HG03521 (cell line): ENCODE data around the gene GGCT.
A peak's percentile ranks its signal among the peaks of the same experiment; 100 is the strongest.

Source experiments
- ATAC-seq: cut with Tn5 transposase; IDR thresholded peaks from one replicate; pipeline ENCODE4 v1.9.1; 2021; ENCODE audit warnings: mild to moderate bottlenecking, moderate library complexity; ENCODE audit not compliant: unreplicated experiment

The GGCT gene

DNA sequence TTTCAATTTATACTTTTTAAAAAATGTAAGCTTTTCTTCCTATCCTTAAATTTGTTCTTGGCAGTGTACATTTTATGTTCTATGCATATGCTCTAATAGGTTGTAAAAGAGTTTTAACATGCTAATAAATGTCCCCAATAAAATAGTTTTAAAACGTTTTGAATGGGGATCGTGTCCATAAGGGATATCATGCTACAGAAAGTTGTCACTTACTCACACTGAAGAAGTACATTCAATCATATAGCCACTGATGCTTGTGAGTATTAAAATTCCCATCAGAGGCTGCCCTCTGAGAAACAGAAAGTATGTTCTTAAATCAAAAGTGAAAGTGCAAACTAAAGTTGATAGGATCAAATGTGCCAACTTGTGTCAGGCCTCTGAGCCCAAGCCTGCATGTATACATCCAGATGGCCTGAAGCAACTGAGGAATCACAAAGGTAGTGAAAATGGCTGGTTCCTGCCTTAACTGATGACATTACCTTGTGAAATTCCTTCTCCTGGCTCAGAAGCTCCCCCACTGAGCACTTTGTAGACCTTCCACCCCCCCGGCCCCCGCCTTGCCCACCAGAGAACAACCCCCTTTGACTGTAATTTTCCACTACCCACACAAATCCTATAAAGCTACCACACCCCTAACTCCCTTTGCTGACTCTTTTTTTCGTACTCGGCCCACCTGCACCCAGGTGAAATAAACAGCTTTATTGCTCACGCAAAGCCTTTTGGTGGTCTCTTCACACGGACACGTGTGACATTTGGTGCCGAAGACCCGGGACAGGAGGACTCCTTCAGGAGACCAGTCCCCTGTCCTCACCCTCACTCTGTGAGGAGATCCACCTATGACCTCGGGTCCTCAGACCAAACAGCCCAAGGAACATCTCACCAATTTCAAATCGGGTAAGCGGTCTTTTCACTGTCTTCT, 25.2 kb downstream of the GGCT start:
- no peak for ATAC-seq

GRCh38 chr7:30478349-30479201, 26.1 kb downstream of the GGCT start, which contains the start of gene NOD1:
Gene NOD1, minus strand, starts transcription at chr7:30478784. Its CDS starts 21,863 bp downstream, at chr7:30456921.
- peak; percentile 86 for ATAC-seq

- no peak for ATAC-seq
Measured at GRCh38 chr7:30476459-30477145, 28.0 kb downstream of the GGCT start.

DNA sequence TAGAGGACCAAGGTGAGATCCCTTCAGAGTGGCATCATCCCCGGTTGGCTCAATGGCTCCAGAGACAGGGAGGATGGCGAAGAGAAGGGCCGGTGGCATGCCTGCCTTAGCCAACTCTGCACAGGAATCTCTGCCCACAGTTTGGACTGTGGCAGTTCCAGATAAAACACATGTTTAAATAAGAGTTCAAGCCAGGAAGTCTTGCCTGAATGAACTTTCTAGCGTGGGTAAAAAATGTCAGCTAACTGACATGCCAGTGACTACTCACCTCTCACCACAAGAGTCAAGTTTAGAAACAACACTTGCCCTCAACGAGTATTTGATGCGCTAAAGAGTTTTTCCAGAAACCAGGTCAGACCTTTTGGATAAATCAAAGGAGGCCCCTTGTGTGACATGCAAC, 29.0 kb downstream of the GGCT start:
- ATAC-seq, result no peak

DNA sequence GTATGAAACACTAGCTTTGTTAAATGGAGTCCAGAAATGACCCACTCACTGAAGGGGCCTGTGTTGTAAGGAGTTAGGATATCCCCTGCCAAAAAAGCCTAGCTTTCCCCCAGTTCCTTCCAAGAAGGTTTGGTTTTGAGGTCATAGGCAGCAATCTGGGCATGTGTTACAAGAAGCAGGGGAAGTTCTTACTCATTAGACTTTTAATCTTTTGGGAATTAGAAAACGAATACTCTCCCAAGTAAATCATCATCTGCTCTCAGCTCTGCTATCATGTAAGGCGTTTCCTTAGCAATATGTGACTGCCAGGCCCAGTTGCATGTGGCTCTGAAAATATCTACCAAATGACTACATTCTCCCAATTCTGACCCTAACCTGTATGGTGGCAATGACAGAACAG, 29.7 kb downstream of the GGCT start:
- ATAC-seq, result no peak

GRCh38 chr7:30474485-30474884, 30.1 kb downstream of the GGCT start:
- no peak for ATAC-seq

- no peak for ATAC-seq
Measured at GRCh38 chr7:30473903-30474302, 30.7 kb downstream of the GGCT start.

- no peak for ATAC-seq
Measured at GRCh38 chr7:30472784-30473775, 31.5 kb downstream of the GGCT start.

DNA sequence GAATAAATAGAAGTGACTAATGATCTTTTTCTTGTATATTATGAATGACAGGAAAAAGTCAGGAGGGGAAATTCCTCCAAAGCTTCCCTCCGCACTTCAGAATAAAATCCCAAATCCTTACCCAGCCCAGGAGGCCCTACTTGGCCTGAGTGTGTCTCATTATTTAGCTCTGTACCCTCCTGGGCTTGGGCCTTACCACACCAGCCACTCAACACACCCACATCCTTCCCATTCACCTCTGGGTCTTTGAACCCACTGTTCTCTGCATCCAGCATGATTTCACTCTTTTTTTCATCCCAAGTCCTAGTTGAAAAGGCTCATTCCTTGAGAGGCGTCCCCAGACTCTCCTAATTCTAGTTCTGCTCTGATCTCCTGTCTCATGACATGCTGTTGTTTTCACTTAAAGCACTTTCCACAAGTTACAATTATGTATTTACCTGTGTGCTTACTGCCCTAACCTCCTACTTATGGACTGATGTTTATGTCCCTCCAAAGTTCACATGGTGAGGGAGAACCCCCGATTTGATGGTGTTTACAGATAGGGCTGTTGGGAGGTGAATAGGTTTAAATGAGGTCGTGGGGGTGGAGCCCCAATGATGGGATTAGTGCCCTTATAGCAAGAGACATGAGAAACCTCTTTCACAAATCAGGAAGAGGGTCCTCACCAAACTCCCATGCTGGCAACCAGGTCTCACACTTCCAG, 32.4 kb downstream of the GGCT start:
- no peak for ATAC-seq

DNA sequence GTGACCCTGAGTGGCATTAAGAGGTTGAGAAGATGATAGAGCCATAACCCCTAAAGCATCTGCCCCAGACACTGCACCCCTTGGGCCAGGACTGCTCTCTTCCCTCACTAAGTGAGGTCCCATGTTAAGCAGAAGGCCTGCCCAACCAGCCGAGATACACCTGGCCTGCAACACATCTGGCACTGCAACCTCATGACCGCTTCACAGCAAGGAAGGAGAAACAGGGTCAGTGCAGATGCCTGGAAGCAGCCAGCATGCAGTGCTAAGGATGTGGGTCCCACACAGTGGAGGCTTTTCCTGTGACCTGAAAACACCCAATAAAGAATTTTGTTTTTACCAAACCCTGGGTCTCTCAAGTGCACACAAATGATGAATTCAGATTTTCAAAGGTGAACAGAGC, 33.4 kb downstream of the GGCT start:
- ATAC-seq, result no peak

DNA sequence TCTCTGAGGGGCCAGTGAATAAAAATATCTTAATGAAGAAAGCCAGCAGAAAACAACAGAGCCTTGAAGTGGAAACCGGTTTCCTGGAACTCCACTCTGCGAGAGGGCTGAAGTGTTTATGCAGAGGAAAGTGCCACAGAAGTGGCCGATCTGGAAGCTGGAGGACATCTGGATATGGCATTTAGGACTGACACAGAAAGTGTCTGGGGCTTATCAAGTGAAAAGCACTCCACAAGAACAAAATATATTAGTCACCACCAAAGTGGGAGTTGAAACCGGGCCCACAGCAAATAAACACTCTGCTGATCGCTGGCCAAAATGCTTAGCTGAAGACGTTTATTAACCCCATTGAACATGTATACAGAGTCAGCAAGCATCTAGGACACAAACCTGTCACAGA, 33.9 kb downstream of the GGCT start:
- ATAC-seq, result no peak

DNA sequence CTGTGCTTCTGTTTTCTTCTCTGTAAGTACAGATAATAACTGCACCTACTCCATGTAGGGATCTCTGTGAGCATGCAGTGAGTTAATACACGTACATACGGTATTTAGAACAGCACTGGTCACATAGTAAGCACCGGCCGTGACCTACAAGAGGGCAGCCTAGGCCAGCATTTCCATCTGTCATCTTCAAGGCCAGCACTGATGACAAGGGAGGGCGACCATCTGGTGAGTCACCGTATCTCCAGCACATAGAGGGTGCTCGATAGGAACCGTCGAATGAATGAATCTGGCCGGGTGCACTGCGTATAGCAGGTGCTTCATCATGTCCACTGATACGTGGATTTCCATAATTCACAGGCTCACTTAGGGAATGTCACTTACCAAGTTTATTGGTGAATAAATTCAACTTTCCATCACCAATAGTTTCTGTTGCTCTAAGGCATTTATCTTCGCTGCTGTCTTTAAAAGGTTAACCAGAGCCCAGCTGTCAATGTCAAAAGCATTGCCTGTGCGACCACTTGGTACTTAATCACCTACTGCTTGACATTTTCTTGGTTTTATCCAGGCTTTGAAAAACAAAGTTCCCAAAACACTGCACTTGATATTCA, 34.4 kb downstream of the GGCT start:
- no peak for ATAC-seq

DNA sequence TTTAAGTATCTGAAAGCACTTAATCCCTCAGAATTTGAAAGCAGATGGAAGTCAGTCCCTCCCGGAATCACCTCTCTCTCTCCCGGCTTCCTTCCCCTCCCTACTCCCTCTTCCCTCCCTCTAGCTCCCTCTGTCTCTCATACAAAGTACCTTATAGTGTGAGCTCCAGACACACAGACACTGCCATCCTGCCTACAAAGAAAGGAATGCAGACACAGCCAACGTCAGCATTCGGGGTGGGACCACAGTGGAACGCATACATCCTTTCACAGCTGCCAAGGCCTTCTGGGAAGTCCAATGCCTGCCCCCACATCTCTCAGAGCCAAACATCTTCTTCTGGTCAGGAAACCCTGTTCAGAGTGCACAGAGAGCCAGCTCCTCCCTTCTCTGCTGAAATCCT, 35.3 kb downstream of the GGCT start:
- ATAC-seq, result no peak

- ATAC-seq, result no peak
Measured at GRCh38 chr7:30468791-30469190, 35.8 kb downstream of the GGCT start.

GRCh38 chr7:30468041-30468440, 36.6 kb downstream of the GGCT start:
- ATAC-seq, result no peak

DNA sequence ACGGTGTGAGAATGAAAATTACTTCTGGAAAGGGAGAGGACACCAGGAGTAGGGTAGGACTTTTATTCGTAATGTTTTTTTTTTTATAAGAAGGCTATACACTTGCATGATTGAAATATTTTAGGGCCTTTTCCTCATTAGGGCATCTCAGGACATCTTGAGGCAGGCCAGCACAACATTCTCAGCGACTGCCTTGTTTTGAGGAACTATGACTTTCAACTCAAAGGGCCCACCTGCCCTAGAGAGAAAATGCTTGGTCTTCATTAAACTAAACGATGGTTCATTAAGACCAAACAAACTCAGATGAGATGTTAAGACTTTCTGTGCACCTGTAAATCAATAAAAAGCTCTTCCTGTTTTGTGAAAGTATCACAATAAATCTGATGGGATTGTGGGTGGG, 37.4 kb downstream of the GGCT start:
- no peak for ATAC-seq

GRCh38 chr7:30466266-30466665, 38.4 kb downstream of the GGCT start:
- ATAC-seq, result no peak

- no peak for ATAC-seq
Measured at GRCh38 chr7:30465811-30466180, 38.8 kb downstream of the GGCT start.
